HG02884 (cell line): ENCODE results near the gene PGP.

Source experiments
- ATAC-seq: cut with Tn5 transposase; IDR thresholded peaks from one replicate; pipeline ENCODE4 v1.9.1; 2021; ENCODE audit warnings: mild to moderate bottlenecking, moderate library complexity; ENCODE audit not compliant: unreplicated experiment

Gene PGP

DNA sequence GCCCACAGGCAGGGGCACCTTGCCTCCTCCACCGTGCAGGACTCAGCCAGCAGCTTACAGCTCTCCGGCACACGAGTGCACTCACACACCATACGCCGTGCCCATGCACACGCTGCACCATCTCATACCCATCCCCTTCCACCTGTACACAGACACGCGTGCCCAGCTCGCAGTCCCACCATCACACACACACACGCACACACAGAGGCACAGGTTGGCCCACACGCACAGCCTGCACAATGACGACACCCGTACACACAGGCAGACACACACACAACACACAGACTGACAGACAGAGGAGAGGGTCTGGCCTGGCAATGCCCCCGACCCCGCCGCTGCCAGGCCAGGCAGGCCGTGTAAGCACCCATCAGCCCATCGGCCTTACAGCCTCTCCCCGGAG is 30.3 kb downstream of the PGP start:
- ATAC-seq, result no peak

GRCh38 chr16:2183671-2184070 is 31.0 kb downstream of the PGP start:
- ATAC-seq, result no peak

GRCh38 chr16:2181952-2182351 is 32.7 kb downstream of the PGP start:
- ATAC-seq, result no peak

DNA sequence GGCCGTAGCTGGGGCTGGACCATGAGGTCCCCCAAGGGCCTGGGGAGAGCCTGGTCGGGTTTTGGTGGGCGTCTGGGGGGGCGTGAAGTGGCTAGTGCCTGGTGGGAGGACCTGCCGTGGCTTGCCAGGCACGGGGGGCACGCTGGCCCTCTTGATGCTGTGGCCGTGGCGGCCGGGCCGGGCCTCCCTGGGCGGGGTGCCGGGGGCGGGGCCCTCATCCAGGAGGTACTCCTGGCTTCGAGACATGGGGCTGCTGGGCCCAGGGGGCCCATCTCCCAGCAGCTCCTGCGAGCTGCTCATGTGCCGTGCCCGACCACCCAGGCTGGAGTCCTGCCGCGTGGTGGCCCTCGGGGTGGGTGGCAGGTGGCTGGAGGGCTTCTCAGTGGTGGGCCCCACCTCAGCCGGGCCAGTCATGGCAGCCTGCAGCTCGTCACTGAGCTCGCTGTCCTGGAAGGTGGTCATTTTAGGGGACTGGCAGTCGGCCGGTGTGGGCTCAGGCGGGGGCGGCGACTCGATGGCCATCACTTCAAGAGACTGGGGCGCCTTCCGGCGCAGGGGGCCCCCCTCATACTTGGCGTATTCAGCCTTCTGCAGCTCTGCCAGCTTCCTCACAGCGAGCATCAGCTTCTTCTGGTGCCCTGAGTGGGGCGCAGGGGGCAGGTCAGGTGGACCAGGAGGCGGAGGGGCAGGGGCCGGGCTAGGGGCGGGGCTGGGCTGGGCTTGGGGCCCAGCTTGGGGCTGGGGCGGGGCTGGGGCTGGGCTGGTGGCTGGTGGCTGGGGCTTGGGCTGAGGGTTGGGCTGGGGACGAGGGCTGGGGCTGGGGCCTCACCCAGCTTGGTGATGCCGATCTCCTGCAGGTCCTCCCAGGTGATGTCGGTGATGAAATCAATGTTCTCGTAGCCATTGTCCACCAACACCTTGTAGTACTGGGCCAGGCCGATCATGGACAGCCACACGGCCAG is 33.4 kb downstream of the PGP start:
- no peak for ATAC-seq

GRCh38 chr16:2180461-2180860 is 34.2 kb downstream of the PGP start:
- ATAC-seq, result no peak

DNA sequence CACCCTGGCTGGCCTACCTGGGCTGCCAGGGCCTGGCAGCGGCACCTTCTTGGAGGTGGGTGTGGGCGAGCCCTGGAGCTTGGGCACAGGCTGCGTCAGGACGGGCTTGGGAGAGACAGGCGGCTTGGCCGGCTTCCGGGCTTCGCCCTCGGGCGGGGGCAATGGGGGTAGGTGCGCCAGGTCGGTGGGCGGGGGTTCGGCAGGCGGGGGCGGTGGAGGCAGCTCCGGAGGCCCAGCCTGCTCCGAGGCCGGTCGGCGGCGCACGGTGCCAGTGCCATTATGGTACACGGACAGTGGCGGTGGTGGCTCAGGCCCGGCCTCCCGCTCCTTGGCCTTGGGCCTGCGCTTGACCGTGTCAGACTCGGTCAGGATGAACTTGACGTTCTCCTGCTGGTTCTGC is 35.1 kb downstream of the PGP start:
- no peak for ATAC-seq

DNA sequence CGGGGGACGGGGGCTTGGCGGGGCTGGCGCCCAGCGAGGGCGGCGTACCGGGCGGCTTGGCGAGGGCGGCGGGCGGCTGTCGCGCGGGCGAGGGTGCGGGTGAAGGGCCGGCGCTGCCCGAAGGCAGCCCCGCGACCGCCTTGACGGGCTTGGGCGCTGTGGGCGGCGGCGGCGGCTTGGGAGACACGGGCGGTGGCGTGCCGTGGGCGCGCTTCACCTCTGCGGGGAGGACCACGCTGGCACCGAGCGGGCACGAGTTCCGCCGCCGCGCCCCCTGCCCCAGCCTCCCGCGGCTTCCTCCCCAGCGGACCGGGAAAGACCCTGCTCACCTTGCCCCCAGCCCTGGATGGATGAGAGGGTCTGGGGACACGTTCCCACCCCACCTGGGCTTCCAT is 35.5 kb downstream of the PGP start:
- no peak for ATAC-seq

DNA sequence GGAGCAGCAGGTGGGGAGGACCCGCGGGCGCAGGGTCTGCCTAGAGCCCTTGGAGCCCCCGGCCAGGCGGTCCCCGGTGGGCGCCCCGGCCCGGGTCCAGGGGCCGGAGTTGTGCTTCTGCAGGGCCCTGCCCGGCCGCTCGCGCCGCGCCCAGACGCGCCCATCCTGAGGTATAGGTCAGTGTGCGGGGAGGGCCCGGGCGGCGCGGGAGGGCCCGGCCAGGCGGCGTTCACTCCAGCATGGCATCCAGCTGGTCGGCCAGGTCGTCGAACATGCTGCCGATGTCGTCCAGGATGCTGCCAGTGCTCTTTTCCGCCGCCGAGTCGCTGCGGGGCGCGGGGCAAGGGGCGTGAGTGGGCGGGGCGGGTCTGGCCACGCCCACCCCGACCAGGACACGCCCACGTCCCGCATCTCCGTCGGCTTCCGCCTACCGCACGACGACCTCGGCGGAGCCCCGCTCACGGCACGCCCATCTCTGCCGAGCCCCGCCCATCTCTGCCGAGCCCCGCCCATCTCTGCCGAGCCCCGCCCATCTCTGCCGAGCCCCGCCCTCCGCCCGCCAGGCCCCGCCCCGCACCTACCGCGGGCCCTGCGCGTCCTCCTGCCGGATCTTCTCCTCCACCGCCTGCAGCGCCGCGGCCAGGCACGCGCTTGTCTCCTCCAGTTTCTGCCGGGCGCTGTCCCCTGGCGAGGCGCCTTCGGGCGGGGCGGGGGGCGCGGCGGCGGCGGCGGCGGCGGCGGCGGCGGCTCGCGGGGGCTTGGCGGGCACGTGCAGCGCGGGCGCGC is 36.1 kb downstream of the PGP start:
- ATAC-seq, result no peak

DNA sequence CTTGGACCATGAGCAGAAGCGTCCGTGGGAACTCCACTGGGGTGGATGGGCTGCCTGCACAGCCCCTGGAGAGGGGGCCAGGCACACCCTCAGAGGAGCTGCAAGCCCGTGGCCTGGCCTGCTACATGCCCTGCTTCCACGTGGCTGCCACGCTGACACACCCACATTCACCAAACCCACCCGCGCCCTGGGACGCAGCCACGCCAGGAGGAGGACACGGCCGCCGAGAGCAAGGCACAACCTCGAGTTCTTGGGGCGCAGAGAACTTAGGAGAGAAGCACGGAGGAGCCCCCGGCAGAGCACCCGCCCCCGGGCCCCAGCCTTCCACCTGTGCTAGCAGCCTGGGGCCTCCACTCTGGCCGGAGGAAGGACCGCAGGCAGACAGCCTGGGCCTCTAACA is 37.1 kb downstream of the PGP start:
- no peak for ATAC-seq

DNA sequence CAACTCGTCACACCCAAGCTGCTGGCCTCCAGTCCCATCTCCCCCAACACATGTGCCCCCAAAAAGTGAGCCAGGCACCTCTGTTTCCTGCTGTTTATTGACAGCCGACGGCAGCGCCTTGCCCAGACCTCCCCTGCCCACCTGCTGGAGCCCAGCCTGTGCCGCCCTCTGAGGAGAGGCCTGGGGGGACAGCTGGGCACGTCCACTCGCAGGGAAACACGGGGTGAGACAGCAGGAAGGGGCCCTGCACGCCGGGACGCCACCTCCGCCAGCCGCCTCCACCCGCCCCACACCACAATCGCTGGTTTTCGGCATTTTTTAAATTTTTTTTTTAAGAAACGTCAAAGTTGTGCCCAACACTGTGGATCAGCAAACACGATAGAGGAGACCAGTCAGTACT is 37.5 kb downstream of the PGP start:
- ATAC-seq, result no peak

DNA sequence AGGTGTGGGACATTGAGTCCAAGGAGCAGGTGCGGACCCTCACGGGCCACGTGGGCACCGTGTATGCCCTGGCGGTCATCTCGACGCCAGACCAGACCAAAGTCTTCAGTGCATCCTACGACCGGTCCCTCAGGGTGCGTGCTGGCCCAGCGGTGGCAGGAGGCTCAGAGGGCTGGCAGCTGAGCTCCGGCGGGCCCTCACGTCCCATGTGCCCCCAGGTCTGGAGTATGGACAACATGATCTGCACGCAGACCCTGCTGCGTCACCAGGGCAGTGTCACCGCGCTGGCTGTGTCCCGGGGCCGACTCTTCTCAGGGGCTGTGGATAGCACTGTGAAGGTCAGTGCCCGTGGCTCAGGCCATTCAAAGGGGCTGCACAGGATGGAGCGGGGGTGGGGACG is 38.6 kb downstream of the PGP start:
- no peak for ATAC-seq

GRCh38 chr16:2175454-2175853 is 39.2 kb downstream of the PGP start:
- ATAC-seq, result no peak

DNA sequence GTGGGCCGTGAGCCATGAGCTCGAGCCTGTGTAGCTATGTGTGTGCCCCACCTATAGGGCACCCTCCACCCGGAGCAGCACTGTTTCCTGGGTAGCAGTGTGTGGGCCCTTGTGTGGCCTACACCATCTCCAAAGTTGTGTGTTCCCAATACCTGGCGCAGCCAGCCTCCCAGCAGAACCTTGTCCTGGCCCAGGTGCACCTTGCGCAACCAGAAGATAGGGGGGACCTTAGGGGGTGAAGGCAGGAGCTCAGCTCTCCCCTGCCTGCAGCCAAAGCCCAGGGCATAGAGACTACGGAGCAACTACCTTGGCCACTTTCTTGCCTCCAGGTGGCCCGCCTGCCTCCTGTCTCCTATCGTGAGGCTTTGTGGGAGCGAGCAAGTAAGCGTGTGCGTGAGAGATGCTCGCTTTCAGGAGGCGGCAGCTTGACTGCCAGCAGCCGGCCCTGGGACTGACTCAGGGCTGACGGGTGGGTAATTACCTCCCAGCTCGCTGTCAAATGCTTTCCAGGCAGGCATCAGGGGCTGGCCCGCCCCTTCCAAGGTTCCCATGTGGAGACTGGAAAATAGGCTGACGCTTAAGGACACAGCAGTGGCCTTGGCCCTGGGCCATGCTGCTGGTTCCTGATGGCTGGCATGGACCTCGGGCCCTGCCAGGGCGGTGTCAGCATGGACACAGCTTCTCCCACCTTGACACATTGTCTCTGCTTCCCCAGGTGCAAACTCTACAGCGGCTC is 40.1 kb downstream of the PGP start:
- no peak for ATAC-seq

- ATAC-seq, result no peak
These were observed 40.7 kb downstream of the PGP start for GRCh38 chr16:2173916-2174315.

GRCh38 chr16:2173366-2173765 is 41.3 kb downstream of the PGP start:
- ATAC-seq, result no peak

DNA sequence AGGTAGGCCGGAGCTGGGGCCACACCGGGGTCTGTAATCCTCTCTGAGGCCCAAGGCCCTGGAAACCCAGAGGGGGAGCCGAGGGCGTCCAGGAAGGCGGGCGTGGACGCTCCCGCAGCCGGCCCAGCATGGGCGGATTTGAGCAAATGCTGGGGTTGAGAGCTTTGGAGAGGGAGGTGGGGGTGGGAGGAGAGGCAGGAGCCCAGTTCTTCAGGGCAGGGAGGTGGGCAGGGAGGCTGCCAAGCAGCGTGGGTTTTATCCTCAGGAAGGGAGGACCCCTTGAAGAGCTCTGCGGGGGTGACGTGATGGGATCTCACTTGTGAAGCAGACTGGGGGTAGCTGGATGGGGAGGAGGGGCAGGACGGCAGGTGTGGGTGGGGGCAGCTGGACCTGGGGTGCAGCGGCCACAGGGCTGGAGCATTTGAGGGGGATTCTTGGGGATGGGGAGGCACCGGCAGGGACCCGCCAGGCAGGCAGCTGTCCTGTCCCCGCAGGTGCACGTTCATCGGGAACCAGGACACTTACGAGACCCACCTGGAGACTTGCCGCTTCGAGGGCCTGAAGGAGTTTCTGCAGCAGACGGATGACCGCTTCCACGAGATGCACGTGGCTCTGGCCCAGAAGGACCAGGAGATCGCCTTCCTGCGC is 41.8 kb downstream of the PGP start:
- ATAC-seq, result no peak

DNA sequence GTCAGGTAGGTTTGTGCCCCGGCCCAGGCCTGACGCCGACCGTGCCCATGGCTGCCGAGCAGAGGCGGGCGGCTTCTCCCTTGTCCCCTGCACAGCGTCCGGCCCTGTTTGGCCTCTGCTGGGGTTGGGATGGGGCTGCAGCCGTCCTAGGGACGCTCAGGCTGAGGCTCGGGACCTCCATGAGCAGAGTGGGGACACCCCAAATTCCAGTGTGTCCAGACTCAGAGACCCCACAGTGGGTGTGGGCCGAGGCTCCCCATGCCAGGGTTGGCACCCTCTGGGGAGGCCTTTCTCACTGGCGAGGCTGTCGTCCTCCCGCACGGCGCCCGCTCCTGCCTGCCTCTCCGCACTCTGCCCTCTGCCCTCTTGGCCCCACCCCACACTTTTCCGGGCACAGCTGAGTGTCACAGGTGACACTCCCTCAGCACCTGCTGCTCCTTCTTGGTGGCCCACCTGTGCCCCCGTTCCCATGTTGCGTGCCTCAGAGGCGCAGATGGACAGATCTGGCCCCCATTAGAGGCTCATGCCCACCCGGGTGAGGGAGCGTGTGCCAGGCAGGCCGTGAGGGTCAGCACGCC is 43.0 kb downstream of the PGP start:
- no peak for ATAC-seq

- ATAC-seq, result no peak
These were observed 43.8 kb downstream of the PGP start for GRCh38 chr16:2170587-2171435.

- ATAC-seq, result no peak
These were observed 44.6 kb downstream of the PGP start for GRCh38 chr16:2170080-2170479.
